ENCODE data around the gene IL19.

The IL19 gene

DNA sequence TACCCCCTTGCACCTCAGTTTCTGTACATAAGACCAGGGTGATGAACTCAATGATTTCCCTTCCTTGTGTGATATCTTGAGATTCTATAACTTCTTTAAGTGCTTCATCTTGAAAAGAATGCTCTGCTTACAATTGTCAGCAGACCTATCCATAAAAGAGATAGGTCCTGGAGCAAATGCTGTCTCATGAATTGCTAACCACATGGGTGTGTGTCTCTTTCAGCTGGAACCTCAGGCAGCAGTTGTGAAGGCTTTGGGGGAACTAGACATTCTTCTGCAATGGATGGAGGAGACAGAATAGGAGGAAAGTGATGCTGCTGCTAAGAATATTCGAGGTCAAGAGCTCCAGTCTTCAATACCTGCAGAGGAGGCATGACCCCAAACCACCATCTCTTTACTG lies 97.7 kb downstream of the IL19 start:
- H3K27ac ChIP-seq (replicated peaks) = no peak overlapping the region
- H3K4me3 ChIP-seq (replicated peaks; ENCODE audit: insufficient read depth, low read length) = no peak overlapping the region
- no peaks in the 10 kb centered on the region for H3K27me3 ChIP-seq (ENCODE audit: insufficient read depth, poor library complexity, severe bottlenecking)
- DNase-seq (ENCODE audit: low read depth in 1 of 2, low spot score in 1 of 2) = no peak
- TF ChIP-seq SPI1 (IDR thresholded peaks at IDR 0.05; ENCODE audit: borderline replicate concordance, low read depth) = no peak
- TF ChIP-seq, protein P1, sequence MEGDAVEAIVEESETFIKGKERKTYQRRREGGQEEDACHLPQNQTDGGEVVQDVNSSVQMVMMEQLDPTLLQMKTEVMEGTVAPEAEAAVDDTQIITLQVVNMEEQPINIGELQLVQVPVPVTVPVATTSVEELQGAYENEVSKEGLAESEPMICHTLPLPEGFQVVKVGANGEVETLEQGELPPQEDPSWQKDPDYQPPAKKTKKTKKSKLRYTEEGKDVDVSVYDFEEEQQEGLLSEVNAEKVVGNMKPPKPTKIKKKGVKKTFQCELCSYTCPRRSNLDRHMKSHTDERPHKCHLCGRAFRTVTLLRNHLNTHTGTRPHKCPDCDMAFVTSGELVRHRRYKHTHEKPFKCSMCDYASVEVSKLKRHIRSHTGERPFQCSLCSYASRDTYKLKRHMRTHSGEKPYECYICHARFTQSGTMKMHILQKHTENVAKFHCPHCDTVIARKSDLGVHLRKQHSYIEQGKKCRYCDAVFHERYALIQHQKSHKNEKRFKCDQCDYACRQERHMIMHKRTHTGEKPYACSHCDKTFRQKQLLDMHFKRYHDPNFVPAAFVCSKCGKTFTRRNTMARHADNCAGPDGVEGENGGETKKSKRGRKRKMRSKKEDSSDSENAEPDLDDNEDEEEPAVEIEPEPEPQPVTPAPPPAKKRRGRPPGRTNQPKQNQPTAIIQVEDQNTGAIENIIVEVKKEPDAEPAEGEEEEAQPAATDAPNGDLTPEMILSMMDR (IDR thresholded peaks at IDR 0.05; ENCODE audit: insufficient read depth, low read length) = no peak
- no peak for TF ChIP-seq GABPA (IDR thresholded peaks at IDR 0.05; ENCODE audit: low read depth)
- TF ChIP-seq POLR2AphosphoS5 (IDR thresholded peaks at IDR 0.05; ENCODE audit: low read depth) = no peak
- TF ChIP-seq REST (IDR thresholded peaks at IDR 0.05; ENCODE audit: insufficient replicate concordance, low read depth) = no peak

- no peak for DNase-seq (ENCODE audit: low read depth in 1 of 2, low spot score in 1 of 2)
- Histone ChIP-seq H3K27ac (replicated peaks) (no peak overlapping the region), H3K4me3 (replicated peaks; ENCODE audit: insufficient read depth, low read length) (no peak overlapping the region), H3K27me3 (ENCODE audit: insufficient read depth, poor library complexity, severe bottlenecking) (no peaks in the 10 kb centered on the region)
- TF ChIP-seq, protein P1 (IDR thresholded peaks at IDR 0.05; ENCODE audit: insufficient read depth, low read length) = no peak
- TF ChIP-seq GABPA (IDR thresholded peaks at IDR 0.05; ENCODE audit: low read depth) = no peak
- TF ChIP-seq SPI1 (IDR thresholded peaks at IDR 0.05; ENCODE audit: borderline replicate concordance, low read depth) = no peak
- TF ChIP-seq POLR2AphosphoS5 (IDR thresholded peaks at IDR 0.05; ENCODE audit: low read depth) = no peak
- TF ChIP-seq REST (IDR thresholded peaks at IDR 0.05; ENCODE audit: insufficient replicate concordance, low read depth) = no peak
Measured at GRCh38 chr1:206872139-206872538, 101.6 kb downstream of the IL19 start.

DNA sequence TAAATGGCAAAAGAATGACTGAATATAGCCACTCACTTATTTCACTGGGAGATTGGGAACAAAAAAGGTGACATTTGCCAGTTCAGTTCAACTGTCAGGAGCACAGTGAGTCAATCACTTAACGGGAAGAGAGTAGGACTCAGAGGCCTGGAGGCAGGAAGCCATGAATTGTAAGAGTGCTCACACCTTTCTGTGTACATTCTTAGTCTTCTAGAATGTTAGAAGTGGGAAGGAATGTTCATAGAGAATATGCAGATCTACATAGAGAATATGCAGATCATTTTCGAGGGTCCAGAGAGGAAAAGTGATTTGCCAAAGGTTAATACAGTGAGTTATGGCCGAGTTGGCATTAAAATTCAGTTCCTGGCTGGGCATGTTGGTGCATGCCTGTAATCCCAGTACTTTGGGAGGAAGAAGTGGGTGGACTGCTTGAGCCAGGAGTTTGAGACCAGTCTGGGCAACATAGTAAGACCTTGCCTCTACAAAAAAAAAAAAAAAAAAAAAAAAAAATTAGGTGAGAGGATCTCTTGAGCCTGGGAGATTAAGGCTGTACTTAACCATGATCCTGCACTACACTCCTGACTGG lies 103.1 kb downstream of the IL19 start:
- no peak for DNase-seq (ENCODE audit: low read depth in 1 of 2, low spot score in 1 of 2)
- no peak overlapping the region for H3K27ac ChIP-seq (replicated peaks)
- TF ChIP-seq SPI1 (IDR thresholded peaks at IDR 0.05; ENCODE audit: borderline replicate concordance, low read depth) = no peak
- no peak for TF ChIP-seq GABPA (IDR thresholded peaks at IDR 0.05; ENCODE audit: low read depth)
- no peak for TF ChIP-seq POLR2AphosphoS5 (IDR thresholded peaks at IDR 0.05; ENCODE audit: low read depth)
- TF ChIP-seq, protein P1 (IDR thresholded peaks at IDR 0.05; ENCODE audit: insufficient read depth, low read length) = no peak
- no peak for TF ChIP-seq REST (IDR thresholded peaks at IDR 0.05; ENCODE audit: insufficient replicate concordance, low read depth)

More for the DNA sequence above, 103.1 kb downstream of the IL19 start:
- Histone ChIP-seq H3K4me3 (replicated peaks; ENCODE audit: insufficient read depth, low read length) (no peak overlapping the region), H3K27me3 (ENCODE audit: insufficient read depth, poor library complexity, severe bottlenecking) (no peaks in the 10 kb centered on the region)
